Neural progenitor cell (in vitro differentiated cells): ENCODE data around the gene PRDM12.

ENCODE experiments used
- CTCF ChIP-seq: fragments of 200-600 bp; sonication (generic); IDR thresholded peaks from 2 replicates; pipeline ENCODE4 v1.5.1; 2017; ENCODE audit warnings: antibody characterized with exemption, mild to moderate bottlenecking
- EZH2phosphoT487 ChIP-seq: fragments of 200-600 bp; sonication (generic); IDR thresholded peaks from 2 replicates; pipeline ENCODE4 v1.6.1; 2017; ENCODE audit warnings: antibody characterized with exemption

DNA sequence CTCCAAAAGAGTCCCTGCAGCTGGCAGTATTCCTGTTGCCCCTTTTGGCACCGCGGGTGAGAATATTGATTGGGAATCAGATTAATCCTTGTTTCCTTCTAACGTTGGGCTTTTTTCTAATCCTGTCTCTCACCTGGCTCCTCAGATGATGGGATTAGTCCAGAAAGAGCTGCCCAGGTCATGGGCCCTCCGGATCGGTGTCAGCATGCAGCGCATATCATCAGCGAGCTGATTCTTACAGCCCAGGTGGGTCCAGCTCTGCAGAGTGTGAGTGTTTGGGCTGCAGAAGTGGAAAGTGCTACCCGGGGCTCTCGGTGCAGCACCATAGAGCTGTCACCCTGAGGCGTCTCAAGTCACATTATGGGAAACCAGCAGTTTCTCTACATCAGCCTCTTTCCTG, 40.9 kb upstream of the PRDM12 start:
- no peak for TF ChIP-seq CTCF
- TF ChIP-seq EZH2phosphoT487, result no peak
